Activated T-cell treated with anti-CD3 and anti-CD28 coated beads, Interleukin-2, amount 50 U/mL, for 4 hours (primary cell): Measurements from ENCODE around the gene PRR3. TPM values are rescaled to one million over a fixed set of nuclear protein-coding genes. Genes with fewer than 3 reads are reported as not detected.

Experiments used
- ATAC-seq, 2 donors: fragments of 200-7000 bp; cut with Tn5 transposase; one replicate each; pipeline ENCODE4 v1.10.0; 2021
- DNase-seq: peaks from one replicate; pipeline ENCODE4 v3.0.0-alpha.2; 2020
- H3K27me3 Mint-ChIP-seq: one replicate; pipeline ENCODE4 v1.8.0; 2021; ENCODE audit warnings: low read depth, mixed read lengths
- H3K36me3 Mint-ChIP-seq: one replicate; pipeline ENCODE4 v1.8.0; 2022; ENCODE audit warnings: mixed read lengths; ENCODE audit not compliant: insufficient read depth
- H3K4me1 Mint-ChIP-seq: one replicate; pipeline ENCODE4 v1.8.0; 2021; ENCODE audit warnings: low read depth, mixed read lengths
- H3K4me3 Mint-ChIP-seq: one replicate; pipeline ENCODE4 v1.8.0; 2021; ENCODE audit warnings: mild to moderate bottlenecking, moderate library complexity, mixed read lengths
- H3K9me3 Mint-ChIP-seq: one replicate; pipeline ENCODE4 v1.8.0; 2021; ENCODE audit warnings: mixed read lengths
- total RNA-seq, 3 donors: library from RNA; stranded (reverse); gene quantifications; one replicate each; pipeline ENCODE4 v1.2.1, GENCODE V29; 2021

PRR3 gene
- total RNA-seq, 3 donors from 2014 or later = 41.3 to 49.3 (median 43.8) TPM

DNA sequence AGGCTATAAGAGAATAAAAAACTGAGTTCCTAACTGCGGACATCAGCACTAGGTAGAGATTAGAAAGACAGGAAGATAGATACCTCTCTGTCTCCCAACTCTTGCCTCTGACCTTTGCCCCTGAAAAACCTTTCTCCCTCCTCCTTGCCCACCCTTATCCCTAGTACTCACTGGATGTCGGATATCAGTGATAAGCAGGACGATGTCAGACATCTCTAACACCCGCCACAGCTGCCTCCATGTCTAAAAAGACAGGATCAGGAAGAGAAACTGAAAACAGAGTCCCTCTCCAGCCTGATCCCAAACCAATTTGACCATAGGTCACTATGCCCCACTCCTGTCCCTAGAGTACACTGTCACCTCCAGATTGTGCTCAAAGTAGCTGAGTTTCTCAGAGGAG is 2.7 kb upstream of the PRR3 start:
- DNase-seq (no peak), ATAC-seq (no peak)
- Mint-ChIP-seq H3K36me3 (peaks cover 49% of the 10 kb centered on the region), H3K4me1 (peaks cover 28% of the 10 kb centered on the region), H3K27me3 (no peaks in the 10 kb centered on the region), H3K9me3 (no peaks in the 10 kb centered on the region), H3K4me3 (peak overlapping the region; percentile 98)

DNA sequence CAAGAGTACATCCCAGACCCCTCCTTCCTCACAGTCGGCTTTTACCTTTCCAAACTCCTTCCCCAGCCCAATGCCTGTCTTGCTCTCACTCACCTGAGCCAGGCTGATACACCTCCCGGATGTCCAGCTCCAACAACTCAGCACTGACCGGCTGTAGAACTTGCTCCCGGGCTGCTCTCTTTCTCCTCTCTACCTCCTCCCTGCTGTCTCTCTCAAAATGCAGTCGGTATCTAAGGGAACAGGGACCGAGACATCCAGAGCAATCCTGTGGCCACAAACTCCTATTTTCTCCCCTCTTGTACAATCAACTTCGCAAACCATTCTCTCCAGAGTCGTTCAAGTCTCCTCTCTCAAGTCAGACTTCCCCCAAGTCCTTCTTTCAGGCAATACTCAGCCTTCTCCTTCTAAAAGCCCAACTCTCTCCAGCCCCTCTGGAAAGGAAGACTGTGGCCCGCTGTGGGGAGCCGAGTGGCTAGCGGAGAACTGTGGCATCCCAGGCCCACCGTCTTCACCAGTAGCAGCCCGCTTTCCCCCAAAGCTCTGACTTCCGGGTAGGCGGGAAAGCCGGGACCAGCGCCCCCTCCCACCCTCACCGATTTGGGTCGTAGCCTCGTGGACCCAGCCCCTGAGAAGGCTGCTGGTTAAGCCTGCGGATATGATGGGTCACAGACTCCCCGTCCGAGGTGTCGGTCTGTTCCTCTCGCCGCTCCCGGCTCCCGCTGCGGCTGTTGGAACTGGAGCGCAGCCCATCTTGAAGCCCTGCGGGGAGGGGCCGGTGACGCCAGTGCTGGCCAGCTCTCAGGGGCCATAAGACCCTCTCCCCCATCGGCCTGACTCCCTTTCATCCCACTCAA is 1.9 kb upstream of the PRR3 start:
- Mint-ChIP-seq H3K36me3 (peaks cover 47% of the 10 kb centered on the region), H3K4me3 (peak overlapping the region; percentile 98), H3K27me3 (no peaks in the 10 kb centered on the region), H3K4me1 (peaks cover 35% of the 10 kb centered on the region), H3K9me3 (no peaks in the 10 kb centered on the region)
- DNase-seq (peak; percentile 11), ATAC-seq (no peak)

DNA sequence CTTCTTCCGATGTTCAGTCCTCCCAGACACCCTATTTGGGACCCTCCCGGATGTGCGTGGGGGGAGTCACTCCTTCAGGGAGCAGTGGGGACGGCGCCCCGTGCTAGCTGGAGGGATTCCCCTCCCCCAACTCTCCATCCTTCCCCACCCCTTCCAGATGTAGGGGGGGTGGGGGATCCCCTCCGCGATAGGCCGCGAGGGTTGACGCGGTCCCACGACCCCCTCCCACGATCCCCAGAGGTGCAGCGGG is 1.4 kb upstream of the PRR3 start:
- ATAC-seq (no peak), DNase-seq (no peak)
- Mint-ChIP-seq H3K9me3 (no peaks in the 10 kb centered on the region), H3K4me3 (peak overlapping the region; percentile 98), H3K36me3 (peaks cover 41% of the 10 kb centered on the region), H3K4me1 (peaks cover 36% of the 10 kb centered on the region), H3K27me3 (no peaks in the 10 kb centered on the region)

DNA sequence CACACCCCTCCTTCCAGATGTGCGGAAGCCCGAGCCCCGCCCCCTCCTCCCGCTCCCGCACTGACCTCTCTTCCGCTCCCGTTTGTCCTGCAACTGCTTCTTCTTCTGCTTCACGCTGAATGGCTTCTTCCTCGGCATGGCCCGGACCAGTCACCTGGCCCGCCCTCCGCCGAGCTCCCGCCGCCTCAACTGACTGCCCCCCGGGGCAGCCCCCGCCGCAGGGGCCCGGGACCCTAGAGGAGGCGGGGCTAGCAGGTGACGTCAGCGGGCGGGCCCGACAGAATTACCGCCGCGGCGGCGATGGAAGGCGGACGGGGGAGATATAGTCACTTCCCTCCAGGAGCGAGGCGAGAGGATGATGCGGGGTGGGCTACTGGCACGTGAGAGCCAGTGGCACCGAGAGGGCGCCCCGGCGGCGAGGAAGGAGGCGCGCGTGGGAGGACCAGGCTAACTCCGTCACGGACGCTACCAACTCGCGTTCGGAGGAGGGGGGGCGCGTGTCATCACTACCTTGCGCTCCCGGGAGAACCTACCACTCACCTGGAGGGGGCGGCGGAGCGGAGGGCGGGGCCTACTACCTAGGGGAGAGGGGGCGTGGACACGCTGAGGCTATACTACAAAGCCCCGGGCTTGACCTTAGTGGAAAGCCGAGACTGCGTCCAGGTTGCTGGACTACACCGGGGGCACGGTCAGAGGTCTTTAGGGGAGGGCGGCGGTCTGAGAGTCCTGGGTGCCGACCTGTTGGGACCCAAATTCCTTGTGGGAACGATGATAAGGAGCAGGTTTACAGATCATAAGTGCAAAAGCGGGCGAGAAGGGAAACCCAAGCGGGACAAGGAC is 809 bp upstream of the PRR3 start, which contains the start of gene GNL1:
GNL1 (minus strand) TSS at position 424 of the 840 bp plus-strand sequence; CDS start at position 138, 286 bp downstream.
- no peaks in the 10 kb centered on the region for H3K27me3 Mint-ChIP-seq
- H3K4me1 Mint-ChIP-seq = peaks cover 36% of the 10 kb centered on the region
- H3K36me3 Mint-ChIP-seq = peaks cover 37% of the 10 kb centered on the region
- peak within 1 kb of the TSS; percentile 98 for H3K4me3 Mint-ChIP-seq
- ATAC-seq (peak; percentile 86 to 89), DNase-seq (peak; percentile 100)
- H3K9me3 Mint-ChIP-seq = no peaks in the 10 kb centered on the region

DNA sequence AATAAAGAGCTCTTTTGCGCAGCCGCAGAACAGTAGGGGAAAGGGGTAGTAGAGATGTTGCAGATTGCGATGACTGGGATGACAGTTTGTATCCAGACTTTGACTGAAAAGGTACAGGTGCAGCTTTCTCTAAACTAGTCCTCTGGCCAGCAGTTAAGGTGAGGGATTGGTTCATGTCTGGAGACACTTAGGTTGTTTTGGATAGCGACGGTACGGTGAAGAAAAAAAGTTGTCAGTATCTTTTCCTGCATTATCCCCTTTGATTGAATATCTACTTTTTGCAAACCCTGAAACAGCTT is 537 bp downstream of the PRR3 start:
- peaks cover 32% of the 10 kb centered on the region for H3K36me3 Mint-ChIP-seq
- H3K27me3 Mint-ChIP-seq = no peaks in the 10 kb centered on the region
- peak overlapping the region; percentile 98 for H3K4me3 Mint-ChIP-seq
- DNase-seq (peak; percentile 63), ATAC-seq (peak; percentile 22 to 30)
- no peaks in the 10 kb centered on the region for H3K9me3 Mint-ChIP-seq
- H3K4me1 Mint-ChIP-seq = peaks cover 36% of the 10 kb centered on the region

DNA sequence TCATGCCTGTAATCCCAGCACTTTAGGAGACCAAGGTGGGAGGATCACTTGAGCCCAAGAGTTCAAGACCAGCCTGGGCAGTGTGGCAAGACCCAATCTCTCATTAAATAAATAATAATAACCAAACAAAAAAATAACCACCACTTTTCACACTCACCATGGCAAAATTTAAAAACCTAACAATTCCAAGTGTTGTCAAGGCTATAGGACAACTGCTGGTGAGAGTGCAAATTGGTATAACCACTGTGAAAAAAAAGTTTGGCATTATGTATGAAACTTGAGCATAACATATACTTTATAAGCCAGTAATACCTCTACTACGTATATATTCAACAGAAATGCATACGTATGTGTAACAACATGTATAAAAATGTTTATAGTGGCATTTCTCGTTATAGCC is 3.8 kb downstream of the PRR3 start:
- ATAC-seq (no peak), DNase-seq (no peak)
- Mint-ChIP-seq H3K4me3 (no peak overlapping the region), H3K9me3 (no peaks in the 10 kb centered on the region), H3K27me3 (no peaks in the 10 kb centered on the region), H3K4me1 (peaks cover 23% of the 10 kb centered on the region), H3K36me3 (peaks cover 28% of the 10 kb centered on the region)

DNA sequence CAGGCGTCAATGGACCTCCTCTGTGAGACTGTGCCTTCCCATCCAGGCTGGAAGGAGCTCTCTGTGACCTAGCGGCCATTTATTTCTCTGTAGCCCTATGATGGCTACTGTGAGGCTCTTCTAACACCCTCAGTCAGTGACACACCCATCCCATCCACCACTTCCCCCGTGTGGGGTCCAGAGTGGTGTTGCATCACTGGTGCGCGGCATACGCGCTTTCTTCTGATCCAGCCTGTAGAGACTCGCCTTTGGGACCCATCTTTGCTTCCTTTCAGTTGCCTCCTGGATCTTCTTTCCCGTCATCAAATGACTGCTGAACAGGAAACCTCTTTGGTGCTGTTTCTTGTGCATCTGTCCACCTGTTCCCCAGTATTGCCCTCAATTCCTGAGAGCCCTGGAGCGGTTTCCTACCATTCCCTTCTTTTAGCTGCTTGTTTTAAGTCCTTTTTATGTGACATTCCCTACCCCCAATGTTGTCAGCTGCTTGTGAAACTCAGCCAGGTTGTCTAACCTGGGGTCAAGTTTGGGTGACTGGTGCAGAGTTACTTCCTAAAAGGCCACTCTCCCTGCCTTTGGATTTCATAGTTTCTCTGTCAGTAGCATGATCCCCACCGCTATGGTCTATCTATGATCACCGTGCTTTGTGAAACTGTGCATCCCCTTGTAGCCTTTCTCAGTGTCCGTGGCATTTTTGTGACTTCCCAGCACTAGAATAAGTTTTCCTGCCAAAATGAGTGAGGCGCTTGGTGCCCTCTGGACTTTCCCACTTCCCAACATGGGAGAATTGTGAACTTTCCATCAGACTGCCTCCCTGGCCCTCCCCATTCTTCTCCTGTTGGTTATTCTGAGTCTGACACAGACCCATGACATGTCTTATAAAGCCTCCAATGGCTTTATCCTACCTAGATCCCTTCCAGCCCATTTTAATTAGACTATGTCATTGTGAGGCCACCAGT is 5.7 kb downstream of the PRR3 start:
- DNase-seq (no peak), ATAC-seq (no peak)
- Mint-ChIP-seq H3K36me3 (peaks cover 25% of the 10 kb centered on the region), H3K4me3 (no peak overlapping the region), H3K4me1 (peaks cover 22% of the 10 kb centered on the region), H3K9me3 (no peaks in the 10 kb centered on the region), H3K27me3 (no peaks in the 10 kb centered on the region)

DNA sequence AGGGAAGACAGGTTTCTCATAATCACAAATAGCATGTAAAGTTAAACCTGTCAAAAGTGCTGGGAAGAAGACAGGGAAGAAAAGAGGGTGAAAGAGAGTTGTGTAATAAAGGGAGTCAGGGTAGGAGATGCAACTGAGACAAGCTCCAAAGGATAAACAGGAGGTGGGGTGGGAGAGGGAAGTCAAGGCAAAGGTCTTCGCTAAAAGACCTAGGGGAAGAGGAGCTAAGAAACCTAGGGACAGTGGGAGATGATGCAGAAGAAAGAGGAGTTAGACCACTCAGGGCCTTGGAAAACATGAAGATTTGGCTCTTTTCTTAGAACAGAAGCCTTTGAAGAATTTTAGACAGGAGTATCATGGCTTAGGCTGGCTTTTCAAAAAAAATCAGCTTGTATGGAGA is 7.0 kb downstream of the PRR3 start:
- H3K27me3 Mint-ChIP-seq = no peaks in the 10 kb centered on the region
- no peak overlapping the region for H3K4me3 Mint-ChIP-seq
- no peaks in the 10 kb centered on the region for H3K9me3 Mint-ChIP-seq
- ATAC-seq (no peak), DNase-seq (no peak)
- peaks cover 25% of the 10 kb centered on the region for H3K36me3 Mint-ChIP-seq
- peaks cover 20% of the 10 kb centered on the region for H3K4me1 Mint-ChIP-seq

DNA sequence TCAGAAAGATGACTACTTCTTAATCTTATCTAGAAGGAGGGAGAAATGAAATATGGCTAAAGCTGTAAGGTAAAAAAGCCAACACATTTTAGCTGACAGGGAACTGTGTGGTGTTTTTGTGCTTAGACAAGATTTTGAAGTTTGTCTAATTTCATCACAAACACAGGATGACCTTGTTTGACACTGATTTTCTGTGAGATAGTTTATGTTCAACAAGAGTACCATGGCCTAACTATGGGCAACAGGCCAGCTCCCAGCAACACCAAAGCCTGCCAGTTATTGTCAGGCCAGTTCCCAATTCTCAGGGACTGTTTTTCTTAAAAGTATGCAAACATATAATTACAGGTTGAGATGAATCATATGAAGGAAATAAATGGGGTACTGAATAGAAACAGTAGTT is 8.7 kb downstream of the PRR3 start:
- Mint-ChIP-seq H3K4me1 (peaks cover 25% of the 10 kb centered on the region), H3K9me3 (no peaks in the 10 kb centered on the region), H3K4me3 (no peak overlapping the region), H3K36me3 (peaks cover 21% of the 10 kb centered on the region), H3K27me3 (no peaks in the 10 kb centered on the region)
- ATAC-seq = no peak
- DNase-seq = no peak

DNA sequence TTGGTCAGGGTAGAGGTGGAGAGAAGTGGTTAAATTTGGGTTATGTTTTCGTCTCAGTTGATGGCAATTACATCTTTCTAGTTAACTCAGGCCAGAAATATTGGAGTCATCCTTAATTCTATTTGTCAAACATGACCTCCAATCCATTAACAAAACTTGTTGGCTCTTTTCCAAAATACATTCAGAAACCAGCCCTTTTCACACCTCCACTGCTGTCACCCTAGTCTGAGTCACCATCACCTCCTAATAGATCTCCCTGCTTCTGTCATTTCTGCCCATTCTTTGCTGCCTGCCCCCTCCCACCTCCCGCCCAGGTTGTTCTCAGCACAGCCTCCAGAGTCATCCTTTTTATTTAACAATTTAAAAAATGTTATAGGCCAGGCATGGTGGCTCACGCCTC is 11.2 kb downstream of the PRR3 start:
- DNase-seq (peak; percentile 23), ATAC-seq (peak; percentile 59)
- Mint-ChIP-seq H3K27me3 (no peaks in the 10 kb centered on the region), H3K36me3 (peaks cover 20% of the 10 kb centered on the region), H3K9me3 (no peaks in the 10 kb centered on the region), H3K4me1 (peaks cover 46% of the 10 kb centered on the region), H3K4me3 (peak overlapping the region; percentile 32)

DNA sequence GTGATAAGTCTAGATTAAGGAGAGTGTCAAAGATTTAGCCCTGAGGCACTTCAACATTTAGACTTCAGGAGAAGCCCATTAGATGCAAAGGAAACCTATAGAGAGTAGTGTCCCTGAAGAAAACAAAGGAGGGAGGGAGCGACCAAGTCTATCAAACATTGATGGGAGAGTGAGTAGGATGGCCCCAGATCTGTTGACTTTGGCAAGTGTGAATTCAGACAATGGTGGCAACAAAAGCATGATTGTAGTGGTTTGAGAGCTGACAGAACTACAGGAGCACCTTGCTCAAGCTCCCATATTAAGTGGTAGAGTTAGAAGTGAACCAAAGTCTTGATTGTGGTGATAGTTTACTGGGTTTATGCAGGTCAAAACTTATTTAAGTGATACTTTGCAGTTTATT is 13.2 kb downstream of the PRR3 start:
- ATAC-seq (no peak), DNase-seq (no peak)
- peaks cover 20% of the 10 kb centered on the region for H3K36me3 Mint-ChIP-seq
- H3K27me3 Mint-ChIP-seq = no peaks in the 10 kb centered on the region
- H3K4me3 Mint-ChIP-seq = peak overlapping the region; percentile 97
- H3K9me3 Mint-ChIP-seq = no peaks in the 10 kb centered on the region
- H3K4me1 Mint-ChIP-seq = peaks cover 63% of the 10 kb centered on the region

DNA sequence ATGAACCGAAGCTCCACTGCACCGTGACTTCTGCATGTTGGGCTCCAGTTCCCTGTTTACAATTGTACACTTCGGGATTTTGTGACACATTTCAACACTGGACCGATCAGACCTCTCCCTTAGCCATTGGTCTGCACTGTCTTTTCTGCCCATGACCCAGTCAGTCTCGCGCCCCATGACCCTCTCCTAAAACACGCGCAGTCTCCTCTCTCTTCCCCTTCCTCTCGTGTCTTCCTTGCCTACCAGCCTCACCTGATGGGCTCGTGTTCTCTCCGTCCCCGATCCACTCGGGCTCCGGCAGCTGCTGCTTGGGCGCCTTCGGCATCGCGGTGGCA is 13.6 kb downstream of the PRR3 start:
- Mint-ChIP-seq H3K27me3 (no peaks in the 10 kb centered on the region), H3K36me3 (peaks cover 20% of the 10 kb centered on the region), H3K4me3 (peak overlapping the region; percentile 97), H3K9me3 (no peaks in the 10 kb centered on the region), H3K4me1 (peaks cover 64% of the 10 kb centered on the region)
- DNase-seq (no peak), ATAC-seq (peak; percentile 2 to 8)

DNA sequence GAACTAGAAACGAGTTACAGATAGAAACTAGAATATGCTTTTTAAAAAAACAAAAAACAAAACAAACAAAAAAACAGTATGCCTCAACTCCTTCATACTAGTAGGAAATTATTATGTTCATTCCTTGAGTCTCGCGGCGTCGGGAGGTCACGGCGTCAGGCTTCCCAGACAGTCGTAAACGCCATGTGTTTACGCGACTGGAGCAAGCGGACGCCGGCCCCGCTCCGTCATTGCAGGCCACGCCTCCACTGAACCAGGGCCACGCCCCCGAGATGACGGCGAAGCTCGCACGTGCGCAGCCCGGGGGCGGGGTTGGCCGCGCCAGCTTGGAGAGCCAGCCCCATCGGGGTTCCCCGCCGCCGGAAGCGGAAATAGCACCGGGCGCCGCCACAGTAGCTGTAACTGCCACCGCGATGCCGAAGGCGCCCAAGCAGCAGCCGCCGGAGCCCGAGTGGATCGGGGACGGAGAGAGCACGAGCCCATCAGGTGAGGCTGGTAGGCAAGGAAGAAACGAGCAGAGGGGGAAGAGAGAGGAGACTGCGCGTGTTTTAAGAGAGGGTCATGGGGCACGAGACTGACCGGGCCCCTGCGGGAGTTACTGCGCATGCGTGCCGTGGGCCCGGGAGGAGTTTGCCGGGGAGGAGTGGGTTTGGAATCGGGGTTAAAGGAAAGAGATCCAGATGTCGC is 14.1 kb downstream of the PRR3 start, which contains the start of gene ABCF1:
ABCF1 (plus strand) TSS at position 368 of the 687 bp plus-strand sequence; CDS start at position 414, 46 bp downstream.
- no peaks in the 10 kb centered on the region for H3K27me3 Mint-ChIP-seq

DNA sequence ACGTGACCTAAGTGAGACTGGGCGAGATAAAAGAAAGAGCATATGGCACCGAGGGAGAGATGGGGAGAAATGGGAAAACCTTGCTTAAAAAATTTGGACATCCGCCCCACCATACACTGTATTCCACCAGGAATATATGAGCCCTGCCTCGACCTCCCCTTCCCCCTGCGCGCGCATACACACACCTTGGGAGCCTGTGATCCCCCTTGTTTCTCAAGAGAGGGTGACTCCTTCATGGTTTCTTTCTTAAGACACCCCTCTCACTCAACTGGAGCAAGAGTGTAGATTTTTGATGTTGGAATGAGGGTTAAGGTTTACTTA is 14.6 kb downstream of the PRR3 start:
- peaks cover 24% of the 10 kb centered on the region for H3K36me3 Mint-ChIP-seq
- H3K4me3 Mint-ChIP-seq = peak overlapping the region; percentile 97
- no peaks in the 10 kb centered on the region for H3K9me3 Mint-ChIP-seq
- H3K4me1 Mint-ChIP-seq = peaks cover 68% of the 10 kb centered on the region
- no peaks in the 10 kb centered on the region for H3K27me3 Mint-ChIP-seq
- DNase-seq = no peak
- no peak for ATAC-seq

More for the DNA sequence above, 14.1 kb downstream of the PRR3 start, which contains the start of gene ABCF1:
- Mint-ChIP-seq H3K4me1 (peaks cover 64% of the 10 kb centered on the region), H3K4me3 (peak within 1 kb of the TSS; percentile 97), H3K9me3 (no peaks in the 10 kb centered on the region), H3K36me3 (peaks cover 20% of the 10 kb centered on the region)
- DNase-seq = peak; percentile 100
- peak; percentile 90 to 91 for ATAC-seq
